H9 (cell line): ENCODE results near the gene ZNF84. TPM values are rescaled to one million over a fixed set of nuclear protein-coding genes. Genes with fewer than 3 reads are reported as not detected.

Experiments used
- DNase-seq: peaks from one replicate; pipeline ENCODE4 v3.0.0-alpha.2; 2017
- H2AFZ ChIP-seq: one replicate; pipeline ENCODE4 v1.6.1; 2013; ENCODE audit warnings: mild to moderate bottlenecking, low read length, control low read depth, moderate library complexity
- H2AK5ac ChIP-seq: 2 replicates; pipeline ENCODE4 v1.6.1; 2013; ENCODE audit warnings: low read length, control low read depth, mixed read lengths; ENCODE audit not compliant: insufficient read length
- H2BK120ac ChIP-seq: one replicate; pipeline ENCODE4 v1.6.1; 2013; ENCODE audit warnings: low read depth, mild to moderate bottlenecking, low read length, control low read depth, inconsistent platforms; ENCODE audit not compliant: poor library complexity, severe bottlenecking
- H2BK12ac ChIP-seq: 2 replicates; pipeline ENCODE4 v1.6.1; 2013; ENCODE audit warnings: low read length, control low read depth, mixed read lengths, low read depth; ENCODE audit not compliant: insufficient read length
- H2BK15ac ChIP-seq: 2 replicates; pipeline ENCODE4 v1.6.1; 2013; ENCODE audit warnings: low read depth, low read length, control low read depth
- H2BK20ac ChIP-seq: one replicate; pipeline ENCODE4 v1.6.1; 2013; ENCODE audit warnings: low read depth, mild to moderate bottlenecking, low read length, control low read depth, inconsistent platforms; ENCODE audit not compliant: poor library complexity, severe bottlenecking
- H2BK5ac ChIP-seq: 2 replicates; pipeline ENCODE4 v1.6.1; 2013; ENCODE audit warnings: low read length, control low read depth, mixed read lengths; ENCODE audit not compliant: insufficient read length
- H3K14ac ChIP-seq: 2 replicates; pipeline ENCODE4 v1.6.1; 2013; ENCODE audit warnings: low read length, control low read depth; ENCODE audit not compliant: insufficient read depth
- H3K18ac ChIP-seq: 2 replicates; pipeline ENCODE4 v1.6.1; 2013; ENCODE audit warnings: low read depth, mild to moderate bottlenecking, mixed read lengths, low read length, control low read depth; ENCODE audit not compliant: insufficient read length
- H3K23ac ChIP-seq: 2 replicates; pipeline ENCODE4 v1.6.1; 2013; ENCODE audit warnings: low read length, control low read depth, mixed read lengths, low read depth; ENCODE audit not compliant: insufficient read length
- H3K23me2 ChIP-seq: 2 replicates; pipeline ENCODE4 v1.6.1; 2013; ENCODE audit warnings: low read depth, mild to moderate bottlenecking, mixed read lengths, low read length, control low read depth; ENCODE audit not compliant: insufficient read length, poor library complexity, severe bottlenecking
- H3K27ac ChIP-seq: 2 replicates; pipeline ENCODE4 v1.5.1; 2013; ENCODE audit warnings: low read length, control low read depth, mixed read lengths, low read depth; ENCODE audit not compliant: insufficient read length
- H3K27me3 ChIP-seq: 2 replicates; pipeline ENCODE4 v1.6.1; 2013; ENCODE audit warnings: low read length, control low read depth, inconsistent platforms; ENCODE audit not compliant: insufficient read depth
- H3K4ac ChIP-seq: 2 replicates; pipeline ENCODE4 v1.6.1; 2013; ENCODE audit warnings: low read depth, mild to moderate bottlenecking, control low read depth, inconsistent platforms, low read length, moderate library complexity
- H3K4me1 ChIP-seq: 2 replicates; pipeline ENCODE4 v1.6.1; 2013; ENCODE audit warnings: low read length, control low read depth, inconsistent platforms; ENCODE audit not compliant: insufficient read depth
- H3K4me2 ChIP-seq: 2 replicates; pipeline ENCODE4 v1.6.1; 2013; ENCODE audit warnings: low read length, control low read depth, mixed read lengths; ENCODE audit not compliant: insufficient read length, insufficient read depth
- H3K56ac ChIP-seq: 2 replicates; pipeline ENCODE4 v1.6.1; 2013; ENCODE audit warnings: low read depth, mild to moderate bottlenecking, mixed read lengths, low read length, control low read depth; ENCODE audit not compliant: insufficient read length
- H3K79me1 ChIP-seq: 2 replicates; pipeline ENCODE4 v1.6.1; 2013; ENCODE audit warnings: low read depth, mild to moderate bottlenecking, moderate library complexity, low read length, control low read depth, inconsistent platforms; ENCODE audit not compliant: insufficient read depth, poor library complexity, severe bottlenecking
- H3K79me2 ChIP-seq: 2 replicates; pipeline ENCODE4 v1.6.1; 2013; ENCODE audit warnings: low read length, control low read depth, inconsistent platforms; ENCODE audit not compliant: insufficient read depth
- H3K9ac ChIP-seq: 2 replicates; pipeline ENCODE4 v1.6.1; 2013; ENCODE audit warnings: low read length, control low read depth, mixed read lengths; ENCODE audit not compliant: insufficient read length; ENCODE audit errors: extremely low read depth
- H3K9me3 ChIP-seq: one replicate; pipeline ENCODE4 v1.6.1; 2013; ENCODE audit warnings: low read depth, low read length, inconsistent platforms; ENCODE audit not compliant: control insufficient read depth
- H3T11ph ChIP-seq: one replicate; pipeline ENCODE4 v1.6.1; 2013; ENCODE audit warnings: mild to moderate bottlenecking, low read length, control low read depth, inconsistent platforms
- H4K20me1 ChIP-seq: one replicate; pipeline ENCODE4 v1.6.1; 2013; ENCODE audit not compliant: control insufficient read depth, insufficient read length, insufficient read depth
- H4K5ac ChIP-seq: 2 replicates; pipeline ENCODE4 v1.6.1; 2013; ENCODE audit warnings: low read depth, mild to moderate bottlenecking, mixed read lengths, low read length, control low read depth; ENCODE audit not compliant: insufficient read length
- H4K8ac ChIP-seq: replicated peaks from 2 replicates; pipeline ENCODE4 v1.6.1; 2013; ENCODE audit warnings: low read length, control low read depth, mixed read lengths, low read depth; ENCODE audit not compliant: insufficient read length
- H4K91ac ChIP-seq: 2 replicates; pipeline ENCODE4 v1.6.1; 2013; ENCODE audit warnings: low read depth, mild to moderate bottlenecking, moderate library complexity, mixed read lengths, low read length, control low read depth; ENCODE audit not compliant: insufficient read length
- H3K27ac Mint-ChIP-seq, 3 experiments: 2 replicates in 2 of 3; 3 replicates in 1 of 3; pipeline ENCODE4 v1.8.0; 2020 to 2021; ENCODE audit warnings: mixed read lengths in 3 of 3, mild to moderate bottlenecking in 1 of 3, moderate library complexity in 1 of 3
- H3K27me3 Mint-ChIP-seq: 2 replicates; pipeline ENCODE4 v1.8.0; 2021; ENCODE audit warnings: low read depth, mild to moderate bottlenecking, moderate library complexity, mixed read lengths
- H3K36me3 Mint-ChIP-seq, 3 experiments: 2 replicates in 2 of 3; 3 replicates in 1 of 3; pipeline ENCODE4 v1.8.0; 2020 to 2021; ENCODE audit warnings: low read depth in 3 of 3, mixed read lengths in 3 of 3; ENCODE audit not compliant: insufficient read depth in 1 of 3
- H3K4me1 Mint-ChIP-seq, 2 experiments: 2 replicates each; pipeline ENCODE4 v1.8.0; 2020; ENCODE audit warnings: mixed read lengths in 2 of 2
- H3K4me3 Mint-ChIP-seq, 2 experiments: 2 replicates in 1 of 2; 3 replicates in 1 of 2; pipeline ENCODE4 v1.8.0; 2020 to 2021; ENCODE audit warnings: mild to moderate bottlenecking in 2 of 2, mixed read lengths in 2 of 2, moderate library complexity in 1 of 2
- H3K9me3 Mint-ChIP-seq, 2 experiments: 2 replicates in 1 of 2; 3 replicates in 1 of 2; pipeline ENCODE4 v1.8.0; 2020; ENCODE audit warnings: mild to moderate bottlenecking in 2 of 2, mixed read lengths in 2 of 2, moderate library complexity in 1 of 2
- WGBS: extraction: QIAGEN DNeasy Blood & Tissue Kit; methylation state at CpG from one replicate; pipeline ENCODE4 v1.1.7; 2013; ENCODE audit warnings: missing lambda C conversion rate, low lambda C conversion rate, mixed read lengths; ENCODE audit not compliant: insufficient read length; ENCODE audit errors: extremely low coverage; 5-methylcytosine and 5-hydroxymethylcytosine counted together
- total RNA-seq: library from RNA; stranded (reverse); gene quantifications from 2 replicates; pipeline ENCODE4 v1.2.1, GENCODE V29; 2021
- TF ChIP-seq, protein P1 (sequence below): fragments of 200-600 bp; sonication (generic); conservative IDR thresholded peaks from 3 replicates; pipeline ENCODE4 v1.8.0; 2021; ENCODE audit warnings: antibody characterized with exemption, mild to moderate bottlenecking

The ZNF84 gene
- total RNA-seq, 1 experiment from 2014 or later = 45.1 TPM

DNA sequence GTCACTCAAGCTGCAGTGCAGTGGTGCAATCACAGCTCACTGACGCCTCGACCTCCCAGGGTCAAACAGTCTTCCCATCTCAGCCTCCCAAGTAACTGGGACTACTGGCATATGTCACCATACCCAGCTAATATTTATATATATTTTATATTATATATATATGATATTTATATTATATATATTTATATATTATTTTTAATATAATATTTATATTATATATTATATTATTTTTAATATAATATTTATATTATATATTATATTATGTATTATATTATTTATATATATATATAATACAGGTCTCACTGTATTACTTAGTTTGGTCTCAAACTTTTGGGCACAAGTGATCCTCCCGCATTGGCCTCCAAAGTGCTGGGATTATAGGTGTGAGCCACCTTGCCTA, 9.4 kb downstream of the ZNF84 start:
- no peaks in the 10 kb centered on the region; the same call in 1 of the 2 replicates for H3K79me2 ChIP-seq
- H4K91ac ChIP-seq = no peak overlapping the region
- no peaks in the 10 kb centered on the region for H3K27me3 ChIP-seq
- no peaks in the 10 kb centered on the region for H3K23me2 ChIP-seq
- no peak overlapping the region for H2BK15ac ChIP-seq
- peaks cover 97 to 100% (median 98%) of the 10 kb centered on the region in 3 experiments for H3K36me3 Mint-ChIP-seq
- H3K9ac ChIP-seq = no peak overlapping the region
- no peak overlapping the region for H2AK5ac ChIP-seq
- no peak overlapping the region for H3K4me3 Mint-ChIP-seq
- no peak overlapping the region for H2AFZ ChIP-seq
- H3K4ac ChIP-seq = no peak overlapping the region
- no peaks in the 10 kb centered on the region; the same call in 1 of the 2 replicates for H3K27me3 Mint-ChIP-seq
- H2BK12ac ChIP-seq = no peak overlapping the region
- H2BK5ac ChIP-seq = no peak overlapping the region
- no peak overlapping the region for H3K56ac ChIP-seq
- no peak overlapping the region for H3T11ph ChIP-seq
- no peak overlapping the region for H3K23ac ChIP-seq
- no peak overlapping the region for H3K14ac ChIP-seq
- H3K18ac ChIP-seq = no peak overlapping the region
- H3K27ac ChIP-seq = no peak overlapping the region
- no peaks in the 10 kb centered on the region for H3K4me1 ChIP-seq
- TF ChIP-seq, protein P1, sequence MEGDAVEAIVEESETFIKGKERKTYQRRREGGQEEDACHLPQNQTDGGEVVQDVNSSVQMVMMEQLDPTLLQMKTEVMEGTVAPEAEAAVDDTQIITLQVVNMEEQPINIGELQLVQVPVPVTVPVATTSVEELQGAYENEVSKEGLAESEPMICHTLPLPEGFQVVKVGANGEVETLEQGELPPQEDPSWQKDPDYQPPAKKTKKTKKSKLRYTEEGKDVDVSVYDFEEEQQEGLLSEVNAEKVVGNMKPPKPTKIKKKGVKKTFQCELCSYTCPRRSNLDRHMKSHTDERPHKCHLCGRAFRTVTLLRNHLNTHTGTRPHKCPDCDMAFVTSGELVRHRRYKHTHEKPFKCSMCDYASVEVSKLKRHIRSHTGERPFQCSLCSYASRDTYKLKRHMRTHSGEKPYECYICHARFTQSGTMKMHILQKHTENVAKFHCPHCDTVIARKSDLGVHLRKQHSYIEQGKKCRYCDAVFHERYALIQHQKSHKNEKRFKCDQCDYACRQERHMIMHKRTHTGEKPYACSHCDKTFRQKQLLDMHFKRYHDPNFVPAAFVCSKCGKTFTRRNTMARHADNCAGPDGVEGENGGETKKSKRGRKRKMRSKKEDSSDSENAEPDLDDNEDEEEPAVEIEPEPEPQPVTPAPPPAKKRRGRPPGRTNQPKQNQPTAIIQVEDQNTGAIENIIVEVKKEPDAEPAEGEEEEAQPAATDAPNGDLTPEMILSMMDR = no peak
- no CpG with 5 or more reads among the region's 3 CpGs for WGBS
- no peak overlapping the region for H2BK20ac ChIP-seq
- DNase-seq = no peak
- peaks cover 97 to 98% of the 10 kb centered on the region in 2 experiments for H3K9me3 Mint-ChIP-seq
- no peak overlapping the region for H2BK120ac ChIP-seq
- no peaks in the 10 kb centered on the region for H3K4me1 Mint-ChIP-seq
- H4K8ac ChIP-seq = no peak overlapping the region
- no peak overlapping the region for H3K27ac Mint-ChIP-seq
- no peak overlapping the region for H3K4me2 ChIP-seq
- H3K9me3 ChIP-seq = peaks cover 98% of the 10 kb centered on the region
- H4K5ac ChIP-seq = no peak overlapping the region
- no peaks in the 10 kb centered on the region for H4K20me1 ChIP-seq
- no peaks in the 10 kb centered on the region for H3K79me1 ChIP-seq
